GM21367 (cell line): ENCODE results near the gene KRT14.
"Not testable (repeated sequence)": the region's sequence is repeated elsewhere in the genome, so short reads cannot be mapped to it uniquely, and the experiment has no call there.

Source experiments
- ATAC-seq: cut with Tn5 transposase; IDR thresholded peaks from one replicate; pipeline ENCODE4 v1.9.1; 2021; ENCODE audit not compliant: unreplicated experiment

Gene KRT14

GRCh38 chr17:41586863-41587495, at the start of gene KRT14:
Gene KRT14, minus strand, starts transcription at chr17:41586895. Its CDS starts 61 bp downstream, at chr17:41586834.
- no peak for ATAC-seq

GRCh38 chr17:41635121-41636097, 48.7 kb upstream of the KRT14 start:
- no peak for ATAC-seq

GRCh38 chr17:41634639-41635038, 47.9 kb upstream of the KRT14 start:
- no peak for ATAC-seq

GRCh38 chr17:41633556-41634199, 47.0 kb upstream of the KRT14 start:
- no peak for ATAC-seq

- ATAC-seq, result no peak
These were observed 45.9 kb upstream of the KRT14 start for GRCh38 chr17:41632482-41633105.

GRCh38 chr17:41631898-41632285, 45.2 kb upstream of the KRT14 start:
- ATAC-seq, result no peak

GRCh38 chr17:41631025-41631897, 44.6 kb upstream of the KRT14 start:
- ATAC-seq, result no peak

- no peak for ATAC-seq
These were observed 43.4 kb upstream of the KRT14 start for GRCh38 chr17:41629826-41630670.

- no peak for ATAC-seq
These were observed 42.6 kb upstream of the KRT14 start for GRCh38 chr17:41629316-41629715.

- ATAC-seq, result not testable (repeated sequence)
These were observed 42.0 kb upstream of the KRT14 start for GRCh38 chr17:41628621-41629255.

- ATAC-seq, result not testable (repeated sequence)
These were observed 41.3 kb upstream of the KRT14 start for GRCh38 chr17:41628073-41628370.

- ATAC-seq, result no peak
These were observed 40.8 kb upstream of the KRT14 start for GRCh38 chr17:41627316-41628072.

- not testable (repeated sequence) for ATAC-seq
These were observed 40.2 kb upstream of the KRT14 start for GRCh38 chr17:41626914-41627295.

GRCh38 chr17:41626028-41626913, 39.6 kb upstream of the KRT14 start:
- ATAC-seq, result not testable (repeated sequence)

GRCh38 chr17:41625602-41626001, 38.9 kb upstream of the KRT14 start:
- ATAC-seq, result no peak

GRCh38 chr17:41624208-41625101, 37.8 kb upstream of the KRT14 start, which contains the start of gene KRT17:
Gene KRT17, minus strand, starts transcription at chr17:41624575. Its CDS starts 66 bp downstream, at chr17:41624509.
- ATAC-seq, result no peak
